ENCODE measurements around the gene LMF1. TPM values are rescaled to one million over a fixed set of nuclear protein-coding genes. Genes with fewer than 3 reads are reported as not detected.

The LMF1 gene
- total RNA-seq, 2 donors from 2014 or later: 26.9 to 33.2 TPM

GRCh38 chr16:819336-820043, 151.3 kb downstream of the LMF1 start:
- Mint-ChIP-seq H3K4me1 (ENCODE audit: low read depth) (peaks cover 11% of the 10 kb centered on the region), H3K9me3 (no peaks in the 10 kb centered on the region), H3K4me3 (no peak overlapping the region), H3K27ac (no peak overlapping the region), H3K36me3 (ENCODE audit: insufficient read depth in 2 of 2) (no peaks in the 10 kb centered on the region), H3K27me3 (ENCODE audit: low read depth) (peaks cover 9% of the 10 kb centered on the region)
- peak; percentile 43 to 49 for DNase-seq
- ATAC-seq (replicated peaks in 1 of 2): peak; percentile 74 to 79

DNA sequence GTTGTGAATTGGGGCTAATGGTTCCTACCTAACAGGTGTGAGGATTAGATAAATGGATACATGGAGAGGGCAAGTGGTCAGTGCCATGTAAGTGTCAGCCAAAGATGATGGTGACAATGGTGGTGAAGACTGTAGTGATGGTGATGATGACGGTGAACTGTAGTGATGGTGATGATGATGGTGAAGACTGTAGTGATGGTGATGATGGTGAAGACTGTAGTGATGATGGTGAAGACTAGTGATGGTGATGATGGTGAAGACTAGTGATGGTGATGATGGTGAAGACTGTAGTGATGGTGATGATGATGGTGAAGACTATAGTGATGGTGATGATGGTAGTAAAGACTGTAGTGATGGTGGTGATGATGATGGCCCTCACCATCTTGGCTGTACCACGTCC, 152.2 kb downstream of the LMF1 start:
- ATAC-seq (replicated peaks in 1 of 2) (no peak), DNase-seq (no peak)
- Mint-ChIP-seq H3K36me3 (ENCODE audit: insufficient read depth in 2 of 2) (no peaks in the 10 kb centered on the region), H3K27ac (no peak overlapping the region), H3K4me3 (no peak overlapping the region), H3K4me1 (ENCODE audit: low read depth) (peaks cover 15% of the 10 kb centered on the region), H3K27me3 (ENCODE audit: low read depth) (peaks cover 9% of the 10 kb centered on the region), H3K9me3 (no peaks in the 10 kb centered on the region)

DNA sequence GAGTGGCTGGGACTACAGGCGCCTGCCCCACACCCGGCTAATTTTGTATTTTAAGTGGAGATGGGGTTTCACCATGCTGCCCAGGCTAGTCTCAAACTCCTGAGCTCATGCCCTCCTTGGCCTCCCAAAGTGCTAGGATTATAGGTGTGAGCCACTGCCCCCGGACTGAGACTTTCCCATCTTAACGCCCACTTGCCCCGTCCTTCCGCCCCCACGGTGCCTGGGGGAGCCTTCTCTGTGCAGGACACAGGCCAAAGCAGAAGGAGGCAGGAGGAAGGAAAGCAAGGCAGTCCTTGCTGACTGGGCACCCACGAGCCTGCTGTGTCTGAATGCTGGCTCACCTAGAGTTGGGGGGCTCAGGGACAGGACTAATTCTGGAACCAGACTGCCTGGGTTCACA, 152.7 kb downstream of the LMF1 start:
- Mint-ChIP-seq H3K27ac (no peak overlapping the region), H3K27me3 (ENCODE audit: low read depth) (peaks cover 9% of the 10 kb centered on the region), H3K4me3 (no peak overlapping the region), H3K4me1 (ENCODE audit: low read depth) (peaks cover 15% of the 10 kb centered on the region), H3K9me3 (no peaks in the 10 kb centered on the region), H3K36me3 (ENCODE audit: insufficient read depth in 2 of 2) (no peaks in the 10 kb centered on the region)
- DNase-seq (no peak), ATAC-seq (replicated peaks in 1 of 2) (no peak)

DNA sequence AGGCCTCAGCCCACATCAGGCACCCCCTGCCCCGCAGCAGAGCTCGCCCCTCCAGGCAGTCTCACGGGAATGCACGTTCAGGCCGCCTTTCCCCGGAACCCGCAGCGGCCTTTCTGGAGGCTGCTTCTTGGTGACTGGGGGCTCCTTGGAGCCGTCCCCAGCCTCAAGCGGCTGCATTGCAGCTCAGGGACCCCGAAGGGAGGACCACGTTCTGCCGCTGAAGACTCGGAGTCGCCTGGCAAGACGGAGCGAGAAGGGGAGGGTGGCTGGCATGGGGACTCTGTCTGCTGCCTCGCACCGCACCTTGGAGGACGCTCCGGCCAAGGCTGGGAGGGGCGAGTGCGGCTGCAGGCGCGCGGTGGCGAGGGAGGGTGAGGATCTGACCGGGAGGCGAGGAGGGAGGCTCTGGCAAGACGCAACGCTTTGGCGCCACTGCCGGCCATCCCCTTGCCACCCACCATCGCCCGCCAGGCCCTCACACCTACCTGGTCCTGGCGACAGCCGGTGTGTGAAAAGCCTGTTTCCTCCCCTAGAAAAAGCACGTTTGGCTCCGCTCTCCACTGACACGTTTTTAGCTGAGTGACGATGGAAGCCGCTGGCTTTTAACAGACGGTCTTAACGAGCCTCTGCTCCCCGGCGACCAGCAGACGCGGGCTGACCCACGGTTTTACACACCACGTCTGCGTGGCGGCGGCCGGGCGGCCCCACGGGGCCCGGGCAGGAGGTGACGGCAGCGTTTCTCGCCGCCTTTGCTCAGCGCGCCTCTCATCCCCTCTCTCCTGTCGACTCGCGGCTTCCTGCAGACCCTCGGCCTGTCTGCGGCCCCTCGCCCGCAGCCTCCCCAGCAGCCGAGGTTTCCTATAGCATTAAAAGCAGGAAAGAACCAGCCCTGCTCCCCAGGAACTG, 153.5 kb downstream of the LMF1 start:
- H3K9me3 Mint-ChIP-seq: no peaks in the 10 kb centered on the region
- ATAC-seq (replicated peaks in 1 of 2) (no peak), DNase-seq (no peak)
- peaks cover 15% of the 10 kb centered on the region for H3K4me1 Mint-ChIP-seq (ENCODE audit: low read depth)
- H3K4me3 Mint-ChIP-seq: no peak overlapping the region
- H3K27me3 Mint-ChIP-seq (ENCODE audit: low read depth): peaks cover 9% of the 10 kb centered on the region
- H3K36me3 Mint-ChIP-seq (ENCODE audit: insufficient read depth in 2 of 2): no peaks in the 10 kb centered on the region
- no peak overlapping the region for H3K27ac Mint-ChIP-seq

DNA sequence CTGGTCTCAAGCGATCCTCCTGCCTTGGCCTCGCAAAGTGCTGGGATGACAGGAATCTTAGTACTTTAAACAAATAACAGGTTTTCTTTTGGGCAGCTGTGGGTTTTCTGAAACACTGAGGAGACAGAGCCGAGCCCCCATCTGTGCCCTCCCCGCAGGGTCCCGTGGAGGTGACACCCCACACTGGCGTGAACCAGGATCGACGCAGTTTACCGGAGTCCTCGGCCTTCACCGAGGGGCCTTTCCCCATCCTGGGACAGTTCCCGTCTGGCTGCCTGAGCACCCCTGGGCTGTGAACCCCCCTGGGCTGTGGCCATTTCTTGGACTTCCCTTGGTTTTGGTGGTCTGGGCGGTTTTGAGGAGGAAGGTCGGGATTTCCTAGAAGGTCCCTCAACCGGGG, 154.9 kb downstream of the LMF1 start:
- Mint-ChIP-seq H3K36me3 (ENCODE audit: insufficient read depth in 2 of 2) (no peaks in the 10 kb centered on the region), H3K4me1 (ENCODE audit: low read depth) (peaks cover 15% of the 10 kb centered on the region), H3K27me3 (ENCODE audit: low read depth) (peaks cover 15% of the 10 kb centered on the region), H3K9me3 (no peaks in the 10 kb centered on the region), H3K27ac (no peak overlapping the region), H3K4me3 (no peak overlapping the region)
- no peak for ATAC-seq (replicated peaks in 1 of 2)
- DNase-seq: no peak

GRCh38 chr16:814974-815373, 155.8 kb downstream of the LMF1 start:
- no peaks in the 10 kb centered on the region for H3K9me3 Mint-ChIP-seq
- peaks cover 11% of the 10 kb centered on the region for H3K27me3 Mint-ChIP-seq (ENCODE audit: low read depth)
- H3K4me3 Mint-ChIP-seq: no peak overlapping the region
- DNase-seq (no peak), ATAC-seq (replicated peaks in 1 of 2) (peak in 1 of 2 donors; percentile 28)
- peaks cover 11% of the 10 kb centered on the region for H3K4me1 Mint-ChIP-seq (ENCODE audit: low read depth)
- H3K36me3 Mint-ChIP-seq (ENCODE audit: insufficient read depth in 2 of 2): no peaks in the 10 kb centered on the region
- H3K27ac Mint-ChIP-seq: no peak overlapping the region

DNA sequence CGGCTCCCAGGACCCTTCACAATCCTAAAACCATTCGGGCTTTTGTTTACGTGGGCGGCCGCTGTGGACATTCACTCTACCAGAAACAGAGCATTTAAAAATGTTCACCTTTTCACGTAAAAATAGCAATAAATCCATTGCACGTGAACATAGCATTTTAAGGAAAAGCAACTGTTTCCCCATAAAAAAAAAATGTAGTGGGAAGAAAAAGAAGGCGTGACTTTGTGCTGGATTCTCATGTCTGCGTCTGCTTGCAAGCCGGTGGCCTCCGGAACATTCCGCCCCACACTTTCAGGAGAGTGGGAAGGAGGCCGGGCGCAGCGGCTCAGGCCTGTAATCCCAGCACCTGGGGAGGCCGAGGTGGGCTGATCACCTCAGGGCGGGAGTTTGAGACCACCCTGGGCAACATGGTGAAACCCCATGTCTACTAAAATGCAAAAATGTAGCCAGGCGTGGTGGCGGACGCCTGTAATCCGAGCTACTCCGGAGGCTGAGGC, 156.8 kb downstream of the LMF1 start:
- H3K4me1 Mint-ChIP-seq (ENCODE audit: low read depth): peaks cover 8% of the 10 kb centered on the region
- no peaks in the 10 kb centered on the region for H3K36me3 Mint-ChIP-seq (ENCODE audit: insufficient read depth in 2 of 2)
- H3K27ac Mint-ChIP-seq: no peak overlapping the region
- ATAC-seq (replicated peaks in 1 of 2): no peak
- DNase-seq: no peak
- peak overlapping the region in 1 of 2 donors; percentile 8 for H3K4me3 Mint-ChIP-seq
- peaks cover 6% of the 10 kb centered on the region for H3K27me3 Mint-ChIP-seq (ENCODE audit: low read depth)
- no peaks in the 10 kb centered on the region for H3K9me3 Mint-ChIP-seq

DNA sequence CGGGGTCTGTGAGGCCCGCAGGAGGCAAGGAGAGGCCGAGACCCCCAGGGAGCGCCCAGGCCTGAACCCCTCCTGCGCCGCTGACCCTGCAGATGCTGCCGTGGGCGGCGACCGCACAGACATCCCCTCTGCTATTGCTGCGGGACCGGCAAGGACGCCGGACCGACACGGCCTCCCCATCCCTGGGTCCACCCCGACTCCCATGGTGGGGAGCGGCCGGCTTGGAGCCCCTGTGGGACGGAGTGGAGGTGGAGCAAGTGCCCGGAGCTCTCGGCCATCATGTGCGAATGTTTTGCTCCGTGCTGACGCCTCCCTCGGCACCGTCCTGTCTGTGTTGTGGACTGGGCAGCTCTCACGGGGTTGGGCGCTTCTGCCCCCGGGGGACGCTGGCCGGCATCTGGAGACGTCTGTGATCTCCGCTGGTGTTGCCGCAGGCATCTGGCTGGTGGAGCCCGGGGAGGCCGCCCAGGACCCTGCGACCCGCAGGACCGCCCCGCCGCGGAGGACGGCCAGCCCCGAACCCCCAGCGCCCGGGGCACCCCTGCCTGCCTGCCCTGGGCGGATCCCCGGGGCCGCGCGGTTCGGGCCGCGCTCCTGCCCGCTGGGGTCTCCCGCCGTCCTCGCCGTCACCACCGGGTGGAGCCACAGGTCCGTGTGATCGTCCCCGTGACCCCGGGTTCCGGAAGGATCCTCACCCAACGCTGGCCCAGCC, 157.4 kb downstream of the LMF1 start:
- H3K4me1 Mint-ChIP-seq (ENCODE audit: low read depth): peaks cover 12% of the 10 kb centered on the region
- H3K4me3 Mint-ChIP-seq: peak overlapping the region; percentile 45 to 56
- H3K36me3 Mint-ChIP-seq (ENCODE audit: insufficient read depth in 2 of 2): no peaks in the 10 kb centered on the region
- peak; percentile 72 for DNase-seq
- peak; percentile 86 to 88 for ATAC-seq (replicated peaks in 1 of 2)
- H3K9me3 Mint-ChIP-seq: no peaks in the 10 kb centered on the region
- H3K27me3 Mint-ChIP-seq (ENCODE audit: low read depth): peaks cover 6% of the 10 kb centered on the region
- H3K27ac Mint-ChIP-seq: no peak overlapping the region

GRCh38 chr16:808085-808386, 162.7 kb downstream of the LMF1 start:
- ATAC-seq (replicated peaks in 1 of 2): no peak
- Mint-ChIP-seq H3K36me3 (ENCODE audit: insufficient read depth in 2 of 2) (peaks cover 1 to 2% of the 10 kb centered on the region in 2 donors), H3K9me3 (no peaks in the 10 kb centered on the region), H3K27me3 (ENCODE audit: low read depth) (peaks cover 6% of the 10 kb centered on the region), H3K4me3 (peak overlapping the region; percentile 98 to 100), H3K27ac (peak overlapping the region; percentile 97), H3K4me1 (ENCODE audit: low read depth) (peaks cover 20% of the 10 kb centered on the region)
- no peak for DNase-seq

DNA sequence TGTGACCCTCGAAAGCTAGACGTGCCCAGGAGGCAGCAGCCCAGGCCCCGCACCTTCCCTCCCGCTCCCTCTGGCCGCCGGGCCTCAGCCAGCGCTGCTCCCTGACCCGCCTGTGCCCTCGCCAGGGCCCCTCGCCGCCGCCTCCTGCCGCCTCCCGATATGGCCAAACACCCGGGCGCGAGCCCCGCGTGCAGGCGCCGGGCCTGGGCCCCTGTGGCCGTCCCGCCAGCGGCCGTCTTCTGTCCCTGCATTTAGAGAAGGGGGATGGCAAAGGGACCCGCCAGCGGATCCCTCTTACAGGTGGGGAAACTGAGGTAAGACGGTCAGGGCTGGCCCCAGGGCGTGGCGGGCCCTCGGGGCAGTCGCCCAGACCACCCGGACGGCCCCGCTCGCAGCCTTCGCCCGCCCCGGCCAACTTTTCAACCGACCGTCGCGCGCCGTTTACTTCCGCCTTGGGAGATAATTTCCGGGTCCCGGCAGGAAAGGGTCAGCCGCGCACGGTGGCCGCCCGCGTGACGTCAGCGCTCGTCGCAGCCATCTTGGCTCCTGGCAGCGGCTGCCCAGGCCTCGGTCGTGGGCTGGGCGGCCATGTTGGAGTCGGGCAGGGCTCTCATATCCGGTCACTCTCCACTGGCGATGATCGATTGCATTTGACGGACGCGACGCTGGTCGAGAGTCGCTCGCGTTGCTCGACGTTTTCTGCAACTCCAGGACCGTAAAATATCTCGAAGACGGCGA, 163.3 kb downstream of the LMF1 start:
- Mint-ChIP-seq H3K27me3 (ENCODE audit: low read depth) (peaks cover 6% of the 10 kb centered on the region), H3K27ac (peak overlapping the region; percentile 97), H3K36me3 (ENCODE audit: insufficient read depth in 2 of 2) (peaks cover 1 to 2% of the 10 kb centered on the region in 2 donors), H3K9me3 (no peaks in the 10 kb centered on the region), H3K4me3 (peak overlapping the region; percentile 98 to 100), H3K4me1 (ENCODE audit: low read depth) (peaks cover 20% of the 10 kb centered on the region)
- DNase-seq: peak; percentile 91 to 93
- ATAC-seq (replicated peaks in 1 of 2): peak; percentile 95 to 99

- peaks cover 20% of the 10 kb centered on the region for H3K4me1 Mint-ChIP-seq (ENCODE audit: low read depth)
- H3K27me3 Mint-ChIP-seq (ENCODE audit: low read depth): no peaks in the 10 kb centered on the region
- peaks cover 1 to 2% of the 10 kb centered on the region in 2 donors for H3K36me3 Mint-ChIP-seq (ENCODE audit: insufficient read depth in 2 of 2)
- no peak for DNase-seq
- H3K9me3 Mint-ChIP-seq: no peaks in the 10 kb centered on the region
- no peak overlapping the region for H3K4me3 Mint-ChIP-seq
- ATAC-seq (replicated peaks in 1 of 2): no peak
- H3K27ac Mint-ChIP-seq: no peak overlapping the region
These were observed 165.3 kb downstream of the LMF1 start for GRCh38 chr16:805474-805873.

GRCh38 chr16:804193-805048, 166.4 kb downstream of the LMF1 start:
- Mint-ChIP-seq H3K4me1 (ENCODE audit: low read depth) (peaks cover 18% of the 10 kb centered on the region), H3K9me3 (no peaks in the 10 kb centered on the region), H3K36me3 (ENCODE audit: insufficient read depth in 2 of 2) (peaks cover 1 to 2% of the 10 kb centered on the region in 2 donors), H3K4me3 (no peak overlapping the region), H3K27me3 (ENCODE audit: low read depth) (no peaks in the 10 kb centered on the region), H3K27ac (no peak overlapping the region)
- no peak for ATAC-seq (replicated peaks in 1 of 2)
- no peak for DNase-seq
